ENCODE results near the gene CNOT3. TPM values are rescaled to one million over a fixed set of nuclear protein-coding genes. Genes with fewer than 3 reads are reported as not detected.

CNOT3 gene
- total and polyA plus RNA-seq, 9 of the 15 experiments (the other 6 are each of a cell fraction or from before 2014, with no cell fraction given), result 0.27 to 60.4 (median 9.9) TPM

DNA sequence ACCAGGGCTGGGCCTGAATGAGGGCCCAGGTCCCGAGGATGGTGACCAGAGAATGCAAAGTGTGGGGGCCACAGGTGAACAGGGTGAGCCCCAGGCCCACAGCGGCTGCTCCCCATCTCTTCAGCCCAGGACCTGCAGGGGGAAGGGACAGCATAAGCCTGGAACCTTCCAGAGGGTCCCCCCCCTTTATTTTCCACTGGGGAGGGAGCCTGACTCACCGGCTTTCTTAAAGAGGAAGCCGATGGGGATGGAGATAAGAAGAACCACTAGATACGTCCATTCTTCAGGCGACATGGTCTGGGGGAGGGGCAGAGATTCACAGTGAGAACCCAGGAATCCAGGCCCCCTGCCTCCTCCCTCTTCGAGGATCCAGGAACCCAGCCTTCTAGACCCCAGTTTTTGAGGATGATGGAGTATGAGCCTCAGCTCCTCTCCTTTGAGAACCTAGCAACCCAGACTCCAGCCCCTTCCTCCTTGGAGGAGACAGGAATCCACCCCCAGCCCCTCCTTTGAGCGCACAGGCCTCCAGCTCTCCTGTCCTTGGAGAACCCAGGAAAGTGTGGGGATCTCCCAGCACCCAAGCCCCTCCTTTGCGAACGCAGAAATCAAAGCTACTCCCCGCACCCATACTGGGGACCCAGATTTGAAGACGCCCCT, 50.8 kb downstream of the CNOT3 start (continued):
- TF ChIP-seq NCOA2 (IDR thresholded peaks at IDR 0.05; ENCODE audit: partially characterized antibody in 2 of 2) (no peak), PYGO2 (tag; IDR thresholded peaks at IDR 0.05) (no peak), MTA3 (IDR thresholded peaks at IDR 0.05; ENCODE audit: borderline replicate concordance) (peak; percentile 78; the same call in 1 of the 2 replicates), ZFX (CRISPR knock-in tag; IDR thresholded peaks at IDR 0.05) (peak; percentile 53), SMAD4 (CRISPR knock-in tag; conservative IDR thresholded peaks at IDR 0.05) (peak; percentile 24; the same call in 1 of the 2 replicates), RBM25 (IDR thresholded peaks at IDR 0.05; ENCODE audit: low read depth, low read length, severe bottlenecking) (no peak), HNRNPL (IDR thresholded peaks at IDR 0.05; ENCODE audit: low read depth, low read length) (no peak), ZKSCAN1 (IDR thresholded peaks at IDR 0.05; ENCODE audit: low read depth, low read length) (no peak), ZNF311 (CRISPR knock-in tag; IDR thresholded peaks at IDR 0.05) (no peak), ZNF354B (CRISPR knock-in tag; IDR thresholded peaks at IDR 0.05) (no peak)
- TF ChIP-seq, protein P1, sequence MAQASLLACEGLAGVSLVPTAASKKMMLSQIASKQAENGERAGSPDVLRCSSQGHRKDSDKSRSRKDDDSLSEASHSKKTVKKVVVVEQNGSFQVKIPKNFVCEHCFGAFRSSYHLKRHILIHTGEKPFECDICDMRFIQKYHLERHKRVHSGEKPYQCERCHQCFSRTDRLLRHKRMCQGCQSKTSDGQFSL (CRISPR knock-in tag; IDR thresholded peaks at IDR 0.05), result peak; percentile 86
- TF ChIP-seq, protein P1 (tag; IDR thresholded peaks at IDR 0.05), result peak in 1 of 2 experiments; percentile 84; a peak in 2 of 4 replicates
- TF ChIP-seq, protein P2, sequence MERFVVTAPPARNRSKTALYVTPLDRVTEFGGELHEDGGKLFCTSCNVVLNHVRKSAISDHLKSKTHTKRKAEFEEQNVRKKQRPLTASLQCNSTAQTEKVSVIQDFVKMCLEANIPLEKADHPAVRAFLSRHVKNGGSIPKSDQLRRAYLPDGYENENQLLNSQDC (CRISPR knock-in tag; IDR thresholded peaks at IDR 0.05), result no peak
- TF ChIP-seq, protein P3, sequence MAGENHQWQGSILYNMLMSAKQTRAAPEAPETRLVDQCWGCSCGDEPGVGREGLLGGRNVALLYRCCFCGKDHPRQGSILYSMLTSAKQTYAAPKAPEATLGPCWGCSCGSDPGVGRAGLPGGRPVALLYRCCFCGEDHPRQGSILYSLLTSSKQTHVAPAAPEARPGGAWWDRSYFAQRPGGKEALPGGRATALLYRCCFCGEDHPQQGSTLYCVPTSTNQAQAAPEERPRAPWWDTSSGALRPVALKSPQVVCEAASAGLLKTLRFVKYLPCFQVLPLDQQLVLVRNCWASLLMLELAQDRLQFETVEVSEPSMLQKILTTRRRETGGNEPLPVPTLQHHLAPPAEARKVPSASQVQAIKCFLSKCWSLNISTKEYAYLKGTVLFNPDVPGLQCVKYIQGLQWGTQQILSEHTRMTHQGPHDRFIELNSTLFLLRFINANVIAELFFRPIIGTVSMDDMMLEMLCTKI (IDR thresholded peaks at IDR 0.05; ENCODE audit: partially characterized antibody), result no peak
- TF ChIP-seq, protein P4, sequence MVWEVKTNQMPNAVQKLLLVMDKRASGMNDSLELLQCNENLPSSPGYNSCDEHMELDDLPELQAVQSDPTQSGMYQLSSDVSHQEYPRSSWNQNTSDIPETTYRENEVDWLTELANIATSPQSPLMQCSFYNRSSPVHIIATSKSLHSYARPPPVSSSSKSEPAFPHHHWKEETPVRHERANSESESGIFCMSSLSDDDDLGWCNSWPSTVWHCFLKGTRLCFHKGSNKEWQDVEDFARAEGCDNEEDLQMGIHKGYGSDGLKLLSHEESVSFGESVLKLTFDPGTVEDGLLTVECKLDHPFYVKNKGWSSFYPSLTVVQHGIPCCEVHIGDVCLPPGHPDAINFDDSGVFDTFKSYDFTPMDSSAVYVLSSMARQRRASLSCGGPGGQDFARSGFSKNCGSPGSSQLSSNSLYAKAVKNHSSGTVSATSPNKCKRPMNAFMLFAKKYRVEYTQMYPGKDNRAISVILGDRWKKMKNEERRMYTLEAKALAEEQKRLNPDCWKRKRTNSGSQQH (CRISPR knock-in tag; IDR thresholded peaks at IDR 0.05), result no peak
- TF ChIP-seq, protein P5, sequence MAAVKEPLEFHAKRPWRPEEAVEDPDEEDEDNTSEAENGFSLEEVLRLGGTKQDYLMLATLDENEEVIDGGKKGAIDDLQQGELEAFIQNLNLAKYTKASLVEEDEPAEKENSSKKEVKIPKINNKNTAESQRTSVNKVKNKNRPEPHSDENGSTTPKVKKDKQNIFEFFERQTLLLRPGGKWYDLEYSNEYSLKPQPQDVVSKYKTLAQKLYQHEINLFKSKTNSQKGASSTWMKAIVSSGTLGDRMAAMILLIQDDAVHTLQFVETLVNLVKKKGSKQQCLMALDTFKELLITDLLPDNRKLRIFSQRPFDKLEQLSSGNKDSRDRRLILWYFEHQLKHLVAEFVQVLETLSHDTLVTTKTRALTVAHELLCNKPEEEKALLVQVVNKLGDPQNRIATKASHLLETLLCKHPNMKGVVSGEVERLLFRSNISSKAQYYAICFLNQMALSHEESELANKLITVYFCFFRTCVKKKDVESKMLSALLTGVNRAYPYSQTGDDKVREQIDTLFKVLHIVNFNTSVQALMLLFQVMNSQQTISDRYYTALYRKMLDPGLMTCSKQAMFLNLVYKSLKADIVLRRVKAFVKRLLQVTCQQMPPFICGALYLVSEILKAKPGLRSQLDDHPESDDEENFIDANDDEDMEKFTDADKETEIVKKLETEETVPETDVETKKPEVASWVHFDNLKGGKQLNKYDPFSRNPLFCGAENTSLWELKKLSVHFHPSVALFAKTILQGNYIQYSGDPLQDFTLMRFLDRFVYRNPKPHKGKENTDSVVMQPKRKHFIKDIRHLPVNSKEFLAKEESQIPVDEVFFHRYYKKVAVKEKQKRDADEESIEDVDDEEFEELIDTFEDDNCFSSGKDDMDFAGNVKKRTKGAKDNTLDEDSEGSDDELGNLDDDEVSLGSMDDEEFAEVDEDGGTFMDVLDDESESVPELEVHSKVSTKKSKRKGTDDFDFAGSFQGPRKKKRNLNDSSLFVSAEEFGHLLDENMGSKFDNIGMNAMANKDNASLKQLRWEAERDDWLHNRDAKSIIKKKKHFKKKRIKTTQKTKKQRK (IDR thresholded peaks at IDR 0.05; ENCODE audit: borderline replicate concordance, low read depth, low read length), result no peak
- TF ChIP-seq, protein P6, sequence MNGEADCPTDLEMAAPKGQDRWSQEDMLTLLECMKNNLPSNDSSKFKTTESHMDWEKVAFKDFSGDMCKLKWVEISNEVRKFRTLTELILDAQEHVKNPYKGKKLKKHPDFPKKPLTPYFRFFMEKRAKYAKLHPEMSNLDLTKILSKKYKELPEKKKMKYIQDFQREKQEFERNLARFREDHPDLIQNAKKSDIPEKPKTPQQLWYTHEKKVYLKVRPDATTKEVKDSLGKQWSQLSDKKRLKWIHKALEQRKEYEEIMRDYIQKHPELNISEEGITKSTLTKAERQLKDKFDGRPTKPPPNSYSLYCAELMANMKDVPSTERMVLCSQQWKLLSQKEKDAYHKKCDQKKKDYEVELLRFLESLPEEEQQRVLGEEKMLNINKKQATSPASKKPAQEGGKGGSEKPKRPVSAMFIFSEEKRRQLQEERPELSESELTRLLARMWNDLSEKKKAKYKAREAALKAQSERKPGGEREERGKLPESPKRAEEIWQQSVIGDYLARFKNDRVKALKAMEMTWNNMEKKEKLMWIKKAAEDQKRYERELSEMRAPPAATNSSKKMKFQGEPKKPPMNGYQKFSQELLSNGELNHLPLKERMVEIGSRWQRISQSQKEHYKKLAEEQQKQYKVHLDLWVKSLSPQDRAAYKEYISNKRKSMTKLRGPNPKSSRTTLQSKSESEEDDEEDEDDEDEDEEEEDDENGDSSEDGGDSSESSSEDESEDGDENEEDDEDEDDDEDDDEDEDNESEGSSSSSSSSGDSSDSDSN (IDR thresholded peaks at IDR 0.05; ENCODE audit: borderline replicate concordance in 1 of 2, low read depth in 2 of 2, low read length in 2 of 2), result 0 out of 4 replicates have a peak, but pooled peaks of 1 of the 2 experiments have one; percentile 28

All from K562 (cell line).